EL (cell line): ENCODE measurements around the gene ACOT12.

Source experiments
- DNase-seq: peaks from one replicate; pipeline ENCODE4 v3.0.0-alpha.2; 2016

Gene ACOT12

GRCh38 chr5:81286059-81286617, 107.8 kb downstream of the ACOT12 start:
- DNase-seq: no peak

- DNase-seq: no peak
Measured at GRCh38 chr5:81283976-81284375, 110.0 kb downstream of the ACOT12 start.
